ENCODE measurements around the gene PGM1.

The PGM1 gene

GRCh38 chr1:63612971-63613370, 19.8 kb downstream of the PGM1 start:
- DNase-seq (ENCODE audit: extremely low read depth, insufficient read length): no peak
- TF ChIP-seq, protein P1, sequence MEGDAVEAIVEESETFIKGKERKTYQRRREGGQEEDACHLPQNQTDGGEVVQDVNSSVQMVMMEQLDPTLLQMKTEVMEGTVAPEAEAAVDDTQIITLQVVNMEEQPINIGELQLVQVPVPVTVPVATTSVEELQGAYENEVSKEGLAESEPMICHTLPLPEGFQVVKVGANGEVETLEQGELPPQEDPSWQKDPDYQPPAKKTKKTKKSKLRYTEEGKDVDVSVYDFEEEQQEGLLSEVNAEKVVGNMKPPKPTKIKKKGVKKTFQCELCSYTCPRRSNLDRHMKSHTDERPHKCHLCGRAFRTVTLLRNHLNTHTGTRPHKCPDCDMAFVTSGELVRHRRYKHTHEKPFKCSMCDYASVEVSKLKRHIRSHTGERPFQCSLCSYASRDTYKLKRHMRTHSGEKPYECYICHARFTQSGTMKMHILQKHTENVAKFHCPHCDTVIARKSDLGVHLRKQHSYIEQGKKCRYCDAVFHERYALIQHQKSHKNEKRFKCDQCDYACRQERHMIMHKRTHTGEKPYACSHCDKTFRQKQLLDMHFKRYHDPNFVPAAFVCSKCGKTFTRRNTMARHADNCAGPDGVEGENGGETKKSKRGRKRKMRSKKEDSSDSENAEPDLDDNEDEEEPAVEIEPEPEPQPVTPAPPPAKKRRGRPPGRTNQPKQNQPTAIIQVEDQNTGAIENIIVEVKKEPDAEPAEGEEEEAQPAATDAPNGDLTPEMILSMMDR (IDR thresholded peaks at IDR 0.05; ENCODE audit: insufficient read depth, low read length, poor library complexity, severe bottlenecking): no peak
- no peak overlapping the region for H3K4me3 ChIP-seq (replicated peaks; ENCODE audit: low read depth, low read length)
- H3K27me3 ChIP-seq (replicated peaks; ENCODE audit: control insufficient read depth, insufficient read depth, low read length): no peaks in the 10 kb centered on the region
- no peaks in the 10 kb centered on the region for H3K36me3 ChIP-seq (ENCODE audit: control insufficient read depth, insufficient read depth, low read length)

GRCh38 chr1:63615768-63616420, 22.7 kb downstream of the PGM1 start:
- Histone ChIP-seq H3K27me3 (replicated peaks; ENCODE audit: control insufficient read depth, insufficient read depth, low read length) (no peaks in the 10 kb centered on the region), H3K4me3 (replicated peaks; ENCODE audit: low read depth, low read length) (no peak overlapping the region), H3K36me3 (ENCODE audit: control insufficient read depth, insufficient read depth, low read length) (no peaks in the 10 kb centered on the region)
- TF ChIP-seq, protein P1 (IDR thresholded peaks at IDR 0.05; ENCODE audit: insufficient read depth, low read length, poor library complexity, severe bottlenecking): peak; percentile 61
- DNase-seq (ENCODE audit: extremely low read depth, insufficient read length): peak; percentile 24

GRCh38 chr1:63617450-63617849, 24.2 kb downstream of the PGM1 start:
- Histone ChIP-seq H3K36me3 (ENCODE audit: control insufficient read depth, insufficient read depth, low read length) (no peaks in the 10 kb centered on the region), H3K4me3 (replicated peaks; ENCODE audit: low read depth, low read length) (no peak overlapping the region), H3K27me3 (replicated peaks; ENCODE audit: control insufficient read depth, insufficient read depth, low read length) (no peaks in the 10 kb centered on the region)
- no peak for DNase-seq (ENCODE audit: extremely low read depth, insufficient read length)
- TF ChIP-seq, protein P1 (IDR thresholded peaks at IDR 0.05; ENCODE audit: insufficient read depth, low read length, poor library complexity, severe bottlenecking): no peak

- no peak for DNase-seq (ENCODE audit: extremely low read depth, insufficient read length)
- Histone ChIP-seq H3K36me3 (ENCODE audit: control insufficient read depth, insufficient read depth, low read length) (no peaks in the 10 kb centered on the region), H3K27me3 (replicated peaks; ENCODE audit: control insufficient read depth, insufficient read depth, low read length) (no peaks in the 10 kb centered on the region), H3K4me3 (replicated peaks; ENCODE audit: low read depth, low read length) (no peak overlapping the region)
- TF ChIP-seq, protein P1 (IDR thresholded peaks at IDR 0.05; ENCODE audit: insufficient read depth, low read length, poor library complexity, severe bottlenecking): no peak
Measured at GRCh38 chr1:63618011-63618410, 24.8 kb downstream of the PGM1 start.

DNA sequence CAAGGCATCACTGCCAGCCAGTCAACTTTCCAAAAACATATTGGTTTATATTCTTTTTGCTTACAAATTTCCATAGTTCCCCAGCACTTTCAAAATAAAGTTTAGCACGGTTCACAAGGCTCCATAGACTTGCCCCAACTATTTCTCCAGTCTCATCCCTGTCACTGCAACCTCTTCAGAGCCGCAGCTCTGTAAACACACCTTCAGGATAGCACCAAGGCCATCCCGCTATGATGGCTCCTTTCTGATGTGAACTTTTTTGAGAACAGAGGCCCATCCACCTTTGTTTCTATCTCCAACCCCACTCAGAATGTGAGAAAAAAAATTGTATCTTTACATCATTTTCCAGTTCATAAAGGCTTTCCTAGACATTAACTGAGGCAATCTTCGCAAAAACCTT, 26.3 kb downstream of the PGM1 start:
- DNase-seq (ENCODE audit: extremely low read depth, insufficient read length): no peak
- H3K36me3 ChIP-seq (ENCODE audit: control insufficient read depth, insufficient read depth, low read length): no peaks in the 10 kb centered on the region
- H3K27me3 ChIP-seq (replicated peaks; ENCODE audit: control insufficient read depth, insufficient read depth, low read length): no peaks in the 10 kb centered on the region
- H3K4me3 ChIP-seq (replicated peaks; ENCODE audit: low read depth, low read length): no peak overlapping the region
- TF ChIP-seq, protein P1 (IDR thresholded peaks at IDR 0.05; ENCODE audit: insufficient read depth, low read length, poor library complexity, severe bottlenecking): no peak

DNA sequence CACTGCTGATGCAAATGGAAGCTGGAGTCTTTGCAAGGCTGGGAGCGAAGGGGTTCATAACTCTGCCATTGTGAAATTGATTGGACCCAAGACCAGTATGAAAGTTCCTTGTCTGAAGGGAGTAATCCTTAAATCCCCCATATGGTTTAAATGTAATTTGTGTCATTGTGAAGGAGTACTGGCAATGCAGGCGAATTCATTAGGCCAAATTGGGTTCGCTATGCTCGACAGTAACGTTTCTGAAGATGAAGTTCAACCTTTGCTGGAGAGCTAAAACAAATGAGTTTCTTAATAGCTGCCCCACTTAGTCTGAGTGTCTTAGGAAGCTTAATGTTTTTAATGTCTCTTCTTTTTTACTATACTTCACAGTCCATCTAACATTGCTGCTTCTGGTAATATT, 27.5 kb downstream of the PGM1 start:
- no peak overlapping the region for H3K4me3 ChIP-seq (replicated peaks; ENCODE audit: low read depth, low read length)
- TF ChIP-seq, protein P1 (IDR thresholded peaks at IDR 0.05; ENCODE audit: insufficient read depth, low read length, poor library complexity, severe bottlenecking): no peak
- no peak for DNase-seq (ENCODE audit: extremely low read depth, insufficient read length)
- no peaks in the 10 kb centered on the region for H3K27me3 ChIP-seq (replicated peaks; ENCODE audit: control insufficient read depth, insufficient read depth, low read length)
- H3K36me3 ChIP-seq (ENCODE audit: control insufficient read depth, insufficient read depth, low read length): no peaks in the 10 kb centered on the region

All from GM06990 (cell line).